ENCODE measurements around the gene CDH19.

CDH19 gene

DNA sequence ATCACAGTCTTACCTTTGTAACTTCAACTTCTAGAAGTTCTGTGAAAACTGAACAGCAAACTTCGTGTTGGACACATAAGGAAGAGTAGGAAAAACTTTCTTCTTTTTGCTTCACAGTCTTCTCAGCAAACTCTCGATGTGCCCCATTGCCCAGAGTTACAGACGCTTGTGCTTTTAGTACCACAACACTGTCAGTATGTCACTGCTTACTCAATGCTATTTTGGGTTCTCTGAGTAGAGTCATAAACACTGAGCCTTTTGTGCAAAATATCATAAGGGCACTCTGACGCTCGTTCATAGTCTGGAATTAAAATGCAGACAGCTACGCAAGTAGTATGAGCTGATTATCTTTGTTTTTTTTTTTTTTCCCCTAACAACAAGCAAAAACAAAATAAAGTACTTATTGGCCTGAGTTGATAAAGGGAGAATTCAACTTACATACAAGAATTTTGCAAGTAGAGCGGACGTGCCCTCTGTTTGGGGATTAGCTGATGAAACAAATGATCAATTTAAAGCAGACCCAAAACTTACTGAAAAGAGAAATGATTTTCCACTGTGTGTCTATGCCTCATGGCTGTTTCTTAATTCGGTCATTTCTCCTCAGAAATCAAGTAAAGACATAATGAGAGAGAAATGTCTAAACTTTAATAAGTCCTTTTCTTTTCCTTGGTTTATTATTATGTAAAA is at the start of gene CDH19:
CDH19 (minus strand) TSS at position 150 of the 687 bp plus-strand sequence. CDS start 31,886 bp downstream, outside the sequence.
- no peak for DNase-seq (ENCODE audit: low spot score)

DNA sequence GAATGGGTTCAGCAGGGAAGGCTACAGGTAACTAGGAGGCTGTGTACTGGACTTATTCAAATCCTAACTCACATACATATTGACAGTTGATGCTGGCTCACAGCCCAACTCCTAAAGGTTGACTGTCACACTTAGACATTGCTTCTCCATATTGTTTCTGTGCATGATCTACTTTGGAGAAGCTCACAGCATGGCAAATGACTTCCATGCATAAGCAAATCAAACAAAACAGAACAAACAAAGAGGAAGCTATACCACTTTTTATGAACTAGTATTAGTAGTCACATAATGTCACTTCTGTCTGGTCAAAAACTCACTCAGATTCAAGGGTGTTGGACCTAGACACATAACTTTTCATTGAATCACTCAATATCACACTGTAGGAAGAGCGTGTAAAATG is 43.8 kb upstream of the CDH19 start:
- DNase-seq (ENCODE audit: low spot score): no peak

- DNase-seq (ENCODE audit: low spot score): no peak
These were observed 42.7 kb upstream of the CDH19 start for GRCh38 chr18:66646609-66647008.

GRCh38 chr18:66645983-66646382 is 42.1 kb upstream of the CDH19 start:
- no peak for DNase-seq (ENCODE audit: low spot score)

DNA sequence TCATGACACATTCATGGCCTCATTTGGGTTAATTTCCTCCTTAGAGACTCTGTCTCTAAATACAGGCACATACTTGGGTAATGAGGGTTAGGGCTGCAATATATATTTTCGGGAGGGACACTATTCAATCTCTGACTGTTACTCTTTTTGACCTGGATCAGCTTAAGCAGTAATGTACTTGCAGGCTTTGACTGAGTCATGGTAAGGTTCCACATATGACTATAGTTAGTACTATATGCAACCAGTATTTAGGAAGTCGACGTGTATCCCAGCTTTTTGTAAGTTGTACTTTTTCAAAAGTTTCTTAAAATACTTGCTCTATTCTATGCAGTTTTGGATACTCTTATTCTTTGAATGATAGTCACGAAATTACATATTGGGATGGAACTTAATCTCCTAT is 37.2 kb upstream of the CDH19 start:
- DNase-seq (ENCODE audit: low spot score): no peak

DNA sequence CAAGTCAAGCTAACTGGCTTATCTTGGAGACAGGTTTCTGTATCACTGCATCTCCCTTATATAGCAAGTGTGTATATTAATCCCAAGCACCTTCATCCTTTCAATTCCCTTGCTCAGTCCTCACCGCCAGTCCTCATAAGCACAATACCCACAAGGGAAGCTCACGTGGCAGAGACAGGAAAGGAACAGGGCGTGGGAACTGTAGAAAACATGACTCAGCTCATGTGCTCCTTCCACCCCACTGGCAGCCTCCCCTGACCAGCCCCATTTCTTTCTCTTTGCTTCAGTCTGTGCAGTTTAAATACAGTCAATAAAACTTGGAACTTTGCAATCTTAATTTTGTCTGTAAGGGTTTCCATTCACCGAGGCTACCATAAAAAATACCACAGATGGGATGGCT is 36.5 kb upstream of the CDH19 start:
- DNase-seq (ENCODE audit: low spot score): no peak

GRCh38 chr18:66638856-66639629 is 35.2 kb upstream of the CDH19 start:
- DNase-seq (ENCODE audit: low spot score): no peak

DNA sequence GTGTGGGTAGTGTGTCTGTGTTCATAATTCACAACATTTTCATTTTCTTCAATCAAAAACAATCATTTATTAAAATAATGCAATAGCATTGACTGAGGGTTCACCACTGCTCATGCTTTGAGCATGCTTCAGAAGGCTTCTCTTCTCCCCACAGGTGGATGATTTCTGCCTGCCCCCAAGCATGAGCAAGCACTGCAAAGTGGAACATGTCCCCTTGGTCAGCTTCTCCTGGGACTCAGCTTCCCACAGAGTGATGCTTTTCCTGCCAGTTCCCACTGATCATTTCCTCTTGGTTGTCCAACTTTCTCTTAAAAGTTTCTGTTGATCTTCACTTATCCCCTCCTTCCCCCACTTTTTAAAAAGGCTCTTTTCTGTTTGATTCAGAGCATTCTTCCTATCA is 31.5 kb upstream of the CDH19 start:
- no peak for DNase-seq (ENCODE audit: low spot score)

GRCh38 chr18:66632756-66633155 is 28.9 kb upstream of the CDH19 start:
- DNase-seq (ENCODE audit: low spot score): no peak

DNA sequence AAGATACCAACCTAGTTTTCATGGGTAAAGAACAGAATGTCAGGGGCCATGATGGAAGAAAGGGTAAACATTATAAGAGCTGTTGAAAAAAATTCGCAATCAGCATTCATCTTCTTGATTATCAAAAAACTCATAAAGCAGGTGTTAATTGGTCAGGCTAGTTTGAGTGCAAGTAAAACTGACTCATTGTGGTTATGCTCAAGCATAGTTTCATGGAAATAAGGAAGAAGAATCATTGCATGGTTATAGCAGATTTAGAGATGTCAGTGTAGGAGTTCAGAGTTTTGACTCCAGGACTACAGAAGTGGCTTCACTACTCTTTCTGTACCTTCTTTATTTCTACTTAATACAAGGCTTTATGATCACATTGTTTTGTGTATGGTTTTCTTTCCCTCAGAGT is 26.9 kb upstream of the CDH19 start:
- DNase-seq (ENCODE audit: low spot score): no peak

DNA sequence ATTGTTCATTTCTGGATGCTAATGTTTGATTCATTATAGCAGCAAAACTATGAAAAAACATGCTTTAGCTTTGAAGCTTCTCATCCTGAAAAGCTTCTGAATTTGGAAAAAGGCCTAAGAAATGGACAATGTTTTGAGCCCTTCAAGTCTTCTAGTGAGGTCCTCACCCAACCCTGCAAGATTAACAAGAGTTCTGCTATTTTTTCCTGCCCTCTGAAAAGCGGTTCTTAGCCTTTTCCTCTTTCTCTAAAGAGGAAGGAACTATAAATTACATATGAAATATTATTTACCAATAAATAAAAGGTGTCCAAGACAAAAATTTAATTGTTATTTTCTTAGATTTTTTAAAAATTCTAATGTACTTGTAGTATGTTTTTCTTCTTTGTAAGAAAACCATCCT is 19.9 kb upstream of the CDH19 start:
- DNase-seq (ENCODE audit: low spot score): no peak

GRCh38 chr18:66621816-66622576 is 18.1 kb upstream of the CDH19 start:
- DNase-seq (ENCODE audit: low spot score): no peak

GRCh38 chr18:66616523-66616983 is 12.7 kb upstream of the CDH19 start:
- DNase-seq (ENCODE audit: low spot score): no peak

DNA sequence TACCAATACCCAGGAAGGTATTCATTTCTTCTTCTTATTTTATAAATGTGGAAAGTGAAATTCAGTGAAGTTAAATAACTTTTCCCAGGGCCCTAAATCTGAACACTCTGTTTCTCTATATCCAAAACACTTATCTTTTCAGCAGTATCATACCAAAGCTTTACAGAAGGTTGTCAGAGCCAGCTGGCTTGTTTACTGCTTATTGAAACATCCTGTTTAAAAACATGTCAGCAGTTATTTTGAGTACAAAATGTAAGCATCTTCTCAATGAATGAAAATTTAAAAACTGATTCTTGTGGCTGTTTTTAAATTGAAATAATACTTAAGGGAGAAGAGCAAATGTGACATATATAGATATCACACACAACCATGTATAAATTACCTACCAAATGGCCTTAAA is 11.3 kb upstream of the CDH19 start:
- DNase-seq (ENCODE audit: low spot score): no peak

GRCh38 chr18:66607632-66608031 is 3.7 kb upstream of the CDH19 start:
- no peak for DNase-seq (ENCODE audit: low spot score)

DNA sequence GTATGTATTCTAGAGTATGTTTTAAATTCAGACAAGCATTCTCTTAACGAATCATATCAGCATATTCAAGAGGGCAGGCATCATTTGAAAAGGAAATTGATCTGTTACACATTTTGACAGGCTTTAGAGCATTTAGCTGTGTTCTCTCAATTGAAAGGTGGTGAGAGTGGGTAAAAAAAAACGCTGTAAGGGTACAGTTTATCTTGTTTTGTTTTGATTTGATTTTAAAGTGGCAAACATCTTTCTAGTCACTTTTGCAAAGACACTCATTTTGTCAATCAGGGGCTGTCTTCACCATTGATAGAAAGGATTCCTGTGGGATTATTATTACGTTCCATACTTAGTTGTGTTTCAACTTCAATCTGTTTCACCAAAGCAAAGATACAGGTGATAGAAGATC is 2.2 kb downstream of the CDH19 start:
- no peak for DNase-seq (ENCODE audit: low spot score)

DNA sequence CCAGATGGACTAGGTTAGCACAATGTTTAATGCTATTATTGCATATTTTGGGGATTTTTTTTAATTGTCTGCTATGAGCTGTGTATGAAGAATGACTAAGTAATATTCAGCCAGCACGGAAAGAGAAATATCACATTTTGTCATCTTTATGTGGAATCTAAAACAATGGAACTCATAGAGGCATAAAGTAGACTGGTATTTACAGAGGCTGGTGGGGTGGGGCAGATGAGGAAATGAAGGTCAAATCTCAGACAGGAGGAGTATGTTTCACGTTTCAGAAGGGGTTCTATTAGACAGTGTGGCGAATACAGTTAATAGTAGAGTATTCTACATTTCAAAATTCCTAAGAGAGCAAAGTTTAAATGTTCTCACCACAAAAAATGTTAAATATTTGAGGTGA is 4.7 kb downstream of the CDH19 start:
- DNase-seq (ENCODE audit: low spot score): no peak

DNA sequence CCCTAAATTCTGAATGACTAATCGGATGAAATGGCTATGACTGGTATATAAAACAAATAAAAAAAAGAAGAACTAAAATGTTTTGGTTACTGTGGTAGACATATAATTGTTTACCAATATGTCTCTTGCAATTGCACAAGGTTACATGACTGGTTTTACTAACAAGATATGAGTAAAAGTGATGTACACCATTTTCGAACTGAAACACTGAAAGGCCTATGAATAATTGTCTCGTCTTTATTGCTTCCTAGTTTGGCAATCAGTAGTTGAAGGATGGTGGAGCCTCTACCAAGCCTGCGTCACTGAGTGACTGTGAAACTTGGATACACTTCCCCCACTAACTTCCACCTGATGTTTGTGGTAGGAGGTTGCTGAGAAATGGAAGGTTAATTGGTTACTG is 16.5 kb downstream of the CDH19 start:
- DNase-seq (ENCODE audit: low spot score): no peak

DNA sequence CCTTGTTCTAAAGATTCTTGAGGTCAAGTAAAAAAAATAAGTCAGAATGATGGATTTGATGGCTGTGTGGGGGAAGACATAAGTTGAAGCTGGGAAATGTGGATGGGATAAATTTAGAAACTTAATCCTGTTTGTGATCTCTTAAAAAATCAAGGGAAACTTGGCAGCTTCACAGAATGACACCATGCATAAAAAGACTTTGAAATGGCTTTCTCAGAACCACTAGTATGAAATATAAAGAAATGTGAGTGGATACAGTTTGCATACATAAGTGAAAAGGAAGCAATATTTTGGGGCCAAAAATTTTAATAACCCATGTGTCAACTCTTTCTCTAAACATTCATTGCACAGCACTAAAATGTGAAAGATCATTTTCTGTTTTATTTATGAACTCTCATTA is 21.7 kb downstream of the CDH19 start:
- DNase-seq (ENCODE audit: low spot score): no peak

GRCh38 chr18:66575263-66575662 is 28.6 kb downstream of the CDH19 start:
- no peak for DNase-seq (ENCODE audit: low spot score)

GRCh38 chr18:66571845-66572244 is 32.0 kb downstream of the CDH19 start:
- DNase-seq (ENCODE audit: low spot score): no peak

DNA sequence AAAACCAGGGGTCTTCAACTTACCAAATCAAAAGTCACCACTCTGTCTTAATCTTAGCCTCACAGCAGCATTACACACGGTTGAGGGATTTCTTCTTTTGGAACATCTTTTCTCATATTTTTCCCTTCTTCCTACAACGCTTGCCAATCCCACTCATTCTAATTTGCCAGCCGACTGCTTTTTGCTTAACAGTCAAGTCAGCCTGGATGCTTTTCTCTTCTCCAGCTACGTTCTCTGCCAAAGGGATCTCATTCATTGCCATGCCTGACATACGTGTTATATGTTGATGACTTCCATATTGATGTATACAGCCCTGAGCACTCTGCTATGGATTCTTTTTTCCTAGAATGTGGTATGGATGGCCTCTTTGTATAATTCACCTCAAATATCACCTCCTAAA is 37.3 kb downstream of the CDH19 start:
- no peak for DNase-seq (ENCODE audit: low spot score)

DNA sequence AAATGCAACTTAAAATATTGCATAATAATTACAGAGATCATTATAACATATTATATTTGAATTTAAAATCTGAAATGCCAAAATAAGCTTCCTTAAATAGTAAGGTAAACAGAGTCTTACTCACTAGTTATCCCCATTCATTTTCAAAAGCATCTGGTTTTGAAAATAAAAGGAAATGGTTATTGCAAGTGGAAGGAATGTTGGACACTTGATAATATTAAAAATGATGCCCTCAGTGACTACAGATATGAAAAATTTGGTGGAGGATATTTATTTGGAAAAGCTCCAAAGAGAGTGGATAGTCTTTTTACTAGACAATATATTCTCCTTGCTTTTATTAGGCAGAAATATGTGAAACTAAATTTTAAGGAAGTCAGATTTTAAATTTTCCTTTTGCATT is 39.7 kb downstream of the CDH19 start:
- no peak for DNase-seq (ENCODE audit: low spot score)
